HEK293T (cell line): ENCODE results near the gene MMP17.

Experiments
- CTCF ChIA-PET: fragments of 350-600 bp; formaldehyde crosslinking; extraction: SDS; loops from one replicate; lab custom pipeline; 2021; ENCODE audit warnings: antibody characterized with exemption, inconsistent platforms; lab: Yijun Ruan, JAX
- POLR2A ChIA-PET: fragments of 350-600 bp; formaldehyde crosslinking; extraction: SDS; loops from one replicate; lab custom pipeline; 2020; ENCODE audit warnings: antibody characterized with exemption, inconsistent platforms; lab: Yijun Ruan, JAX
- DNase-seq: peaks from one replicate; pipeline ENCODE4 v3.0.0; 2012; ENCODE audit warnings: mixed read lengths; ENCODE audit errors: extremely low spot score
- ARNT ChIP-seq: fragments of 450-650 bp; IDR thresholded peaks from 2 replicates; pipeline ENCODE4 v1.6.1; 2017; ENCODE audit warnings: mild to moderate bottlenecking
- BHLHE40 ChIP-seq: fragments of 450-650 bp; IDR thresholded peaks from 2 replicates; pipeline ENCODE4 v1.6.1; 2016; ENCODE audit warnings: mild to moderate bottlenecking, moderate library complexity, borderline replicate concordance
- CTBP1 ChIP-seq: fragments of 450-650 bp; IDR thresholded peaks from 2 replicates; pipeline ENCODE4 v1.6.1; 2016; ENCODE audit warnings: borderline replicate concordance
- ELF4 ChIP-seq: fragments of 450-650 bp; IDR thresholded peaks from 2 replicates; pipeline ENCODE4 v1.6.1; 2017; ENCODE audit warnings: antibody characterized with exemption
- FOXA1 ChIP-seq: fragments of 450-650 bp; IDR thresholded peaks from 2 replicates; pipeline ENCODE4 v1.6.1; 2016; ENCODE audit warnings: mild to moderate bottlenecking
- FOXK2 ChIP-seq: fragments of 450-650 bp; IDR thresholded peaks from 2 replicates; pipeline ENCODE4 v1.6.1; 2016; ENCODE audit warnings: mild to moderate bottlenecking
- FOXM1 ChIP-seq: fragments of 450-650 bp; IDR thresholded peaks from 2 replicates; pipeline ENCODE4 v1.6.1; 2017; ENCODE audit warnings: mild to moderate bottlenecking, borderline replicate concordance
- HDGF ChIP-seq: fragments of 450-650 bp; IDR thresholded peaks from 2 replicates; pipeline ENCODE4 v1.6.1; 2017; ENCODE audit warnings: antibody characterized with exemption, borderline replicate concordance
- L3MBTL2 ChIP-seq: fragments of 450-650 bp; conservative IDR thresholded peaks from 2 replicates; pipeline ENCODE4 v1.6.1; 2016; ENCODE audit warnings: mild to moderate bottlenecking
- LEF1 ChIP-seq: fragments of 450-650 bp; IDR thresholded peaks from 2 replicates; pipeline ENCODE4 v1.6.1; 2017; ENCODE audit warnings: mild to moderate bottlenecking, borderline replicate concordance
- PKNOX1 ChIP-seq: fragments of 450-650 bp; IDR thresholded peaks from 2 replicates; pipeline ENCODE4 v1.6.1; 2016
- SP1 ChIP-seq: fragments of 450-650 bp; IDR thresholded peaks from 2 replicates; pipeline ENCODE4 v1.6.1; 2017
- SUZ12 ChIP-seq: fragments of 450-650 bp; IDR thresholded peaks from 2 replicates; pipeline ENCODE4 v1.6.1; 2016; ENCODE audit warnings: mild to moderate bottlenecking
- TARDBP ChIP-seq: fragments of 450-650 bp; IDR thresholded peaks from 2 replicates; pipeline ENCODE4 v1.6.1; 2016
- ZNF384 ChIP-seq: fragments of 450-650 bp; IDR thresholded peaks from 2 replicates; pipeline ENCODE4 v1.6.1; 2016

Gene MMP17

GRCh38 chr12:131815131-131815530 is 13.1 kb upstream of the MMP17 start:
- CTCF ChIA-PET: no interaction called here
- no peak for TF ChIP-seq SUZ12
- no peak for TF ChIP-seq HDGF
- no peak for TF ChIP-seq FOXA1
- POLR2A ChIA-PET: no interaction called here
- DNase-seq: no peak

- ChIA-PET POLR2A (no interaction called here), CTCF (no interaction called here)
- TF ChIP-seq ZNF384 (0 out of 2 replicates have a peak, but pooled peaks have one; percentile 11), FOXM1 (no peak)
- DNase-seq: no peak
These were observed 11.7 kb upstream of the MMP17 start for GRCh38 chr12:131816495-131816894.

GRCh38 chr12:131817241-131817640 is 11.0 kb upstream of the MMP17 start:
- DNase-seq: no peak
- POLR2A ChIA-PET: interaction anchor here (0.6 kb wide), 1 partner anchor 14 kb away, joined by 3 read pairs; no protein-coding TSS in a partner anchor
- CTCF ChIA-PET: no interaction called here
- no peak for TF ChIP-seq SP1
- TF ChIP-seq HDGF: no peak
- TF ChIP-seq SUZ12: no peak
- TF ChIP-seq ZNF384: no peak
- no peak for TF ChIP-seq ARNT
- no peak for TF ChIP-seq LEF1
- no peak for TF ChIP-seq CTBP1

- ChIA-PET POLR2A (no interaction called here), CTCF (no interaction called here)
- DNase-seq: no peak
- TF ChIP-seq L3MBTL2 (no peak), FOXM1 (no peak), ARNT (no peak), FOXA1 (no peak), HDGF (no peak), LEF1 (no peak)
These were observed 9.2 kb upstream of the MMP17 start for GRCh38 chr12:131818821-131819585.

GRCh38 chr12:131824450-131824849 is 3.7 kb upstream of the MMP17 start:
- POLR2A ChIA-PET: no interaction called here
- TF ChIP-seq TARDBP: no peak
- no peak for TF ChIP-seq PKNOX1
- TF ChIP-seq SP1: no peak
- no peak for TF ChIP-seq HDGF
- TF ChIP-seq L3MBTL2: no peak
- no peak for TF ChIP-seq ZNF384
- no peak for TF ChIP-seq FOXK2
- no peak for DNase-seq
- CTCF ChIA-PET: no interaction called here

- ChIA-PET POLR2A (interaction anchor here (1.0 kb wide), 1 partner anchor 14 kb away, joined by 3 read pairs; no protein-coding TSS in a partner anchor), CTCF (no interaction called here)
- TF ChIP-seq CTBP1: no peak
- no peak for TF ChIP-seq FOXK2
- no peak for TF ChIP-seq LEF1
- TF ChIP-seq BHLHE40: no peak
- no peak for TF ChIP-seq PKNOX1
- no peak for TF ChIP-seq SP1
- TF ChIP-seq ELF4: no peak
- no peak for TF ChIP-seq FOXA1
- TF ChIP-seq L3MBTL2: no peak
- no peak for DNase-seq
These were observed 2.9 kb upstream of the MMP17 start for GRCh38 chr12:131825146-131825892.

- CTCF ChIA-PET: no interaction called here
- no peak for TF ChIP-seq LEF1
- DNase-seq: no peak
- POLR2A ChIA-PET: interaction anchor here (1.0 kb wide), 1 partner anchor 15 kb away, joined by 3 read pairs; no protein-coding TSS in a partner anchor
These were observed 1.9 kb upstream of the MMP17 start for GRCh38 chr12:131826097-131826928.
